GM04503 (cell line): ENCODE data around the gene ANKRD11.

Experiments used
- DNase-seq: peaks from one replicate; pipeline ENCODE4 v3.0.0-alpha.2; 2012; ENCODE audit warnings: low read depth

The ANKRD11 gene

DNA sequence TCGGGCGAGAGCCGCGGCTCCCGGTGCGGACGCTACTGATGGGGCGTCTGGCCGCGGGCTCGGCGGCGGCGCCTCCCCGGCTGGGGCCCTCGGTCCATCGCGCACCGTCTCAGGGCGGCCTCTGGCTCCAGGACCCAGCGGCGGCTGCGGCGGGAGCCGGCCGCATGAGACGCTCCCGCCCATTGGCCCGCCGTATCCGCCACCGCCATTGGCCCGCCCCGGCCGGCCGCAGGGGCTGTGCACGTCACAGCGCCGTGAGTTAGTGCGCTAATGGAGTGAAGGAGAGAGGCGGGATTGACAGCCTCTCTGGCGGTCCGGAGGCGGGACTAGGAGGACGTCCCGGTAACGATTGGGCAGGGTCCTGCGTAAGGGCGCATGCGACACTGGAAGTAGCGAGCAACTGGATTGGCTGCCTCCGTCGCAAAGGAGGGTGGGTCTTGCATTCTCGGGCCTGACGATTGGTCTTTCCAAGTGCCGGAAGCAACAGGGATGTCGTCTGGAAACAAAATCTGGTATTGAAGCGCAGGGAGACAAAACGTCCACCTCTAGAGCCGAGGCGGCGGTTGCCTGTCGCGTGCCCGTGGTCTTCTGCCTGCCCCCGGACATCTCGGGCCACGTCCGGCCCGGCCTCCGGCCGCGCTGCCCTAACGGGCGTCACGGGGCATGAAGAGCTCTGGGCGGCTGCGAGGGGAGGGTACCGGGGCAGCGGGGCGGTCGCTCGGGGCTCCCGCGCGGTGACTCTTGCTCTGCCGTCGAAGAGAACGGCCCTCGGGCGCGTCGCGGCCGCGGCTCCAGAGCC lies at the start of gene ANKRD11:
Gene ANKRD11 (minus strand): TSS at position 123 of the 799 bp plus-strand sequence. CDS start 173,542 bp downstream, outside the sequence.
- DNase-seq: peak; percentile 97

DNA sequence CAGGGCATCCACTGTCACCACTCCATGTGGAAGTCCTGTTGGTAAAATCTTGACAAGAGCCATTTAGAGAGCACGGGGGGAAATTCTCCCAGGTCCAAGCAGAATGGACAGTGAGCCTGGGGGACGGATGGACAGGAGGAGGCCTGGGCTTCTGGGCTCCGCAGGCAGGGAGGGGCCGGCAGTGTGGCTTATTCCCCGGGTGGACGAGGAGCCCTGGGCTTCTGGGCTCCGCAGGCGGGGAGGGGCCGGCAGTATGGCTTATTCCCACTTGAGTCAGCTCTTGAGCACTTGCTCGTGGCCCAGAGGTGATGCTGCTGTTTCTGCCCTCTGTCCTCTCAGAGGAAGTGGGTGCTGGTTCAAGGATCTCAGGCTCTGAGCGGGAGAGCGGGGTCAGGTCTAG lies 47.9 kb upstream of the ANKRD11 start:
- no peak for DNase-seq

DNA sequence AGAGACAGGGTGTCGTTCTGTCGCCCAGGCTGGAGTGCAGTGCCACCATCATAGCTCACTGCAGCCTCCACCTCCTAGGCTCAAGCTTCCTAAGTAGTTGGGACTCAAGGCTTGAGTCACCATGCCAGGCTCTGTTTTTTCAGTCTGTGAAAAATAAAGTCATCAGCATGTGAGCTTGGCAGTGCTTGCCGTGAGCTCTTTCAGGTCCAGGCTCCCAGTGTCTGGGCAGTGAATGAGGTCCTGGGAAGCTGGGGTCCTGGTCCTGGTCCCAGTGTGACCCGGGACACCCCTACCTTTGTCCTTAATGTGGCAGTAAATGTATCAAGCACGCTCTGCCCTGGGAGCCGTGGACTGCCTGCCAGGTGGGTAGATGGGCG lies 47.2 kb upstream of the ANKRD11 start:
- no peak for DNase-seq

DNA sequence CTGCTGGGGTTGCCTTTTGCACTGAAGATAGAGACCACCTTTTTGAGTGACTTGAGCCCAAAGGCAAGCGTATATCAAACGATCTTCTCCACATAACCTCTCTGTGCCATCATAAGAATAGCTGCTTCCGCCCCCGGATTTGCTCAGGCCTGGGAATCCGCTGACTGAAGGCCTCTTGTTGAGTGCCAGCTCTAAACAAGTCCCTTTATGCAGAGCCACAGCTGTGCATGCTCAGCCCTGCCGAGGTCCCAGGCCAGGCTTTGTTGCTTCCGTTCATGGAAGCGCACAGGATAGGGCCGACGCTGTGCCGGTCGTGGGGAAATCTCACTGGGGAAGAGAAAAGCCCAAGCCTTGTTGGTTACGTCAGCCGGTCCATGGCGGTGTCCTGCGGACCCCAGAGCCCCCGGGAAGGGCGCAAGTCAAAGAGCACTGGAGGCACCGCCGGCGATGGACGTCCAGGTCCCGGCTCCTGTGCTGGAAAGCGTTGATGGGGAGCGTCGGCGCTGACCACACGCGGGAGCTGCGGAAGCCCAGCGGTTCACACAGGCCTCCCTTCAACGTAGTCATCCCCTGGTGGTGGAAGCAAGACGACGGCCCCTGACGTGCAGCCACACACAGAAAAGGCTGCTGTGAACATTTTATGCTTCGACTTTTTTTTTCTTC lies 46.7 kb upstream of the ANKRD11 start:
- no peak for DNase-seq

GRCh38 chr16:89536371-89536770 lies 46.0 kb upstream of the ANKRD11 start:
- no peak for DNase-seq

DNA sequence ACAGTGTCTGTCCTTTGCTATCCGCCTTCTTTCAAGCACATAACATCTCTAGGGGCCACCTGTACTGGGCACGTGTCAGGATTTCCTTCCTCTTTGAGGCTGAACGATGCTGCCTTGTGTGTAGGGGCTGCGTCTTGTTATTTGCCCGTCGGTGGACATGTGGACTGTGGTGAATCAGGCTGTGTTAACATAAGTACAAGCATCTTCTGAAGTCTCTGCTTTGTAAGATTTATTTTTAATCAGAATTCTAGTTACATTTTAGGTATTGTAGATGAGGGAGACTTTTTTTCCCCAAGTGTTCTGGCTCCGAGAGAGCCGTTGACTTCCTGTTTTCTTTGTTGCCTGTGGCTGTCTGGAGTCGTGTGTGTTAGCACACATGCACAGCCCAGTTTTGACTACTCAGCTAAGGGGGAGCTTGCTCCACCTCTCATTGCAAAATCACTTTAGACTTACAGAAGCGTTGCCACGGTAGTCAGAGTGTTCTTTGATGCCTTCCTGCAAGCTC lies 43.9 kb upstream of the ANKRD11 start:
- DNase-seq: no peak

GRCh38 chr16:89531821-89532526 lies 41.6 kb upstream of the ANKRD11 start:
- DNase-seq: no peak

DNA sequence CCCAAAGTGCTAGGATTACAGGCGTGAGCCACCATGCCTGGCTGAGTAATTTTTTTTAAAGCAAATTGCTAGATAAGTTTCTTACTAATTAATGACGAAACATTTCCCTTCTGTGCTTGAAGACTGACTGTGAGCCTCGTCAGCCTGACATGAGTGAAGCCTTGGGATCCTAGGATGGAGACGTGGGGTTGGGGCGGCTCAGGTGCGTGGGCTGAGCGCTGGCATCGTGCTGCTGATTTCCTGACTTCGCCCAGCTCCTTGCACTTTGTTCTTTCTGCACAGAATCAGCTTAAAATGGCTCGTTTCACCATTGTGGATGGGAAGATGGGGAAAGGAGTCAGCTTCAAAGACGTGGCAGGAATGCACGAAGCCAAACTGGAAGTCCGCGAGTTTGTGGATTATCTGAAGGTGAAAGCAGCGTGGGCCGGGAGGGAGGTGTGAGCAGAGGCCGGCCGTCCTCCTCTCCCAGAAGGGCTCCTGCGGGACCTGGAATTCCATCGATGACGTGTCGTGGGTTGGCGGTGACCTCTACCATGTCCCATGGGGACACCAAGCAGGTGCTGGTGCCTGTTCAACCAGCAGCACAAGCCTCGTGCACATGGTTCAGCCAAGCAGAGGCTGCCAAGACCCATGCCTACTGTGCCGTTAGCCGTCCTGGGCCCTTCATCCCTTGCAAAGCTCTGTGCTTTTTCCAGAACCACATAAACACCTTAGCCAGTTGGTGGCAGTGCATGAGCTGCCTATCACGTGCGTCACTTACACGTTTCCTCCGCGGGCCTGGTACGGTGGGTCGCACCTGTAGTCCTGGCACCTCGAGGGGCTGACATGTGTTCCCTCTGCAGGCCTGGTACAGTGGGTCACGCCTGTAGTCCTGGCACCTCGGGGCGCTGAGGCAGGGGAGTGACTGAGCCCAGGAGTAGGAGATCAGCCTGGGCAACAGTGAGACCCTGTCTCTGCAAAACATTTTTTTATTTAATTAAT lies 40.3 kb upstream of the ANKRD11 start:
- DNase-seq: no peak

GRCh38 chr16:89529097-89529496 lies 38.7 kb upstream of the ANKRD11 start:
- DNase-seq: no peak

- DNase-seq: no peak
Observed at GRCh38 chr16:89525146-89525913, 35.0 kb upstream of the ANKRD11 start.

DNA sequence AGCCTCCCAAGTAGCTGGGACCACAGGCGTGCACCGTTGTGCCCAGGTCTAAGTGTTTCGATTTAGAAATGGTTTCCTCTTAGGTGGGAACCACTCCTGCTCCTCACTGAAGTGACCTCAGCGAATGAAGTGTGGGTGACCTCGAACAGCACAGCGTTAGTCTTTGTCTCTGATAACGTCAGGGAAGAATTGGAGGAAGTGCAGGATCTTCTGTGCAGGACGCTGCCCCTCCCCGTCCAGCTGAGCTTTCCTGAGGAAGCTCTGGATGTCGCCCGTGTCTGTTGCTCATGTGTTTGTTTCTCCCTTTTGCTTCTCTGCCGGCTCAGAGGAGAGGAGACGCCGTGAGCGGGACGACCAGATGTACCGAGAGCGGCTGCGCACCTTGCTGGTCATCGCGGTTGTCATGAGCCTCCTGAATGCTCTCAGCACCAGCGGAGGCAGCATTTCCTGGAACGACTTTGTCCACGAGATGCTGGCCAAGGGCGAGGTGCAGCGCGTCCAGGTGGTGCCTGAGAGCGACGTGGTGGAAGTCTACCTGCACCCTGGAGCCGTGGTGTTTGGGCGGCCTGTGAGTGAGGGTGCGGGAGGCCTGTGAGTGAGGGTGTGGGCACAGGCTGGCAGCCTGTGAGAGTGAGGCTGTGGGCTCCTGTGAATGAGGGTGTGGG lies 33.5 kb upstream of the ANKRD11 start:
- no peak for DNase-seq

- no peak for DNase-seq
Observed at GRCh38 chr16:89522287-89522686, 31.9 kb upstream of the ANKRD11 start.

GRCh38 chr16:89519881-89520280 lies 29.5 kb upstream of the ANKRD11 start:
- no peak for DNase-seq

- DNase-seq: no peak
Observed at GRCh38 chr16:89517128-89517527, 26.8 kb upstream of the ANKRD11 start.

DNA sequence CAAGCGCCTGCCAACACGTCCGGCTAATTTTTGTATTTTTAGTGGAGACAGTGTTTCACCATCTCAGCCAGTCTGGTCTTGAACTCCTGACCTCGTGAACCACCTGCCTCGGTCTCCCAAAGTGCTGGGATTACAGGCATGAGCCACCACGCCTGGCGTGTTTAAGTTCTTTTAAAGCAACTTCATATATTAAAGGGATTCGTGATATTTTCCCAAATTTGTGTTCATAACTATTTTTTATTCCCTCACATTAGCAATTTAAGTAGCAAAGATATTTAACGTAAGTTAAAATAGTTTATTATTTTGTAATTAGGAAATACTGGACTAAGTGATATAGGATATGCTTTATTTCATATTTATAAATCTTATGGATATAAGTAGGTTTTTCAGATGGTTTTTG lies 22.1 kb upstream of the ANKRD11 start:
- DNase-seq: no peak

DNA sequence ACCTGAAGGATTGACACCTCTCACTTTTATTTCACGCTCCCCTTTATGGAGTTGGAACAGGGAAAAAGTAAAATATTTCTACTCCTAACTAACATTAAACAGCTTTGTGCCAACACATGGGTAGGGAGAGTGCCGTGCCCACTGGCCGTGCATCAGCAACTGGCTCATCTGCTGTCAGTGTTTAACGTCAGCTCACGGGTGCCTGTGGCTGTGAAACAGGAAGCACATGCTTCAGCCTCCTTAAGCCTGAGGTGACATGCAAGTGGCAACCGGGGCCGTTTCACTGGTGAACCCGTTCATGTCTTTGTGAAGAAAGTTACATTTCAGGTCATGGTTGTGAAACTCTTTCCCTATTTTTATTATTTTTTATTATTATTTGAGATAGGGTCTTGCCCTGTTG lies 21.0 kb upstream of the ANKRD11 start:
- DNase-seq: no peak

GRCh38 chr16:89510526-89510925 lies 20.2 kb upstream of the ANKRD11 start:
- no peak for DNase-seq

DNA sequence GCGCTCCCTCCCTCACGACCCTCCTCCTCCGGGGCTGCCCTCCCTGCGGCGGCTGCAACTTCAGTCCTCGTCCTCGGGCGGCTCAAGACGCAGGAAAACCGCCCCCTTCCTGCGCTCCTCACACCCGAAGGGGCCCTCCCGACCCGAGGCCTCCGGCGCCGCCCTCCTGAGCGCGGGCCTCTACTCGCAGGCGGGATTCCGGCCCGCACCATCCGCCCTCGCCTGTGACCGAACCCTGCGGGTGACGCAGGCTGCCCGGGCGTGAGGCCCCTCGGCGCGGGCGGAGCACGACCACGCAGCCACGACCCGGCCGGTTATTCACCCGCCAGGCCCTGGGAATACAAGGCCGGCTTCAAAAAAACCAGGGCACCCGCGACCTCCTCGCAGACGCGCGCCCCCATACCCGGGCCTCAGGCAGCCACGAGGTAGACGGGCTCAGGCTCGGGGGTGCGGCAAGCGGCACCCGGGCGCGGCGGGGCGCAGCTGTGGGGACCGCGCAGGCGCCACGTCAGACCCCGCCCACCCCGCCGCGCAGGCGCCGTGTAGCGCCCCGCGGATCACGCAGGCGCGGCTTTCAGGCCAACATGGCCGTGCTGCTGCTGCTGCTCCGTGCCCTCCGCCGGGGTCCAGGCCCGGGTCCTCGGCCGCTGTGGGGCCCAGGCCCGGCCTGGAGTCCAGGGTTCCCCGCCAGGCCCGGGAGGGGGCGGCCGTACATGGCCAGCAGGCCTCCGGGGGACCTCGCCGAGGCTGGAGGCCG lies 17.7 kb upstream of the ANKRD11 start, which contains the start of gene SPG7:
Gene SPG7 (plus strand): TSS at position 570 of the 757 bp plus-strand sequence. CDS start 15 bp downstream, at position 585.
- peak; percentile 21 for DNase-seq

DNA sequence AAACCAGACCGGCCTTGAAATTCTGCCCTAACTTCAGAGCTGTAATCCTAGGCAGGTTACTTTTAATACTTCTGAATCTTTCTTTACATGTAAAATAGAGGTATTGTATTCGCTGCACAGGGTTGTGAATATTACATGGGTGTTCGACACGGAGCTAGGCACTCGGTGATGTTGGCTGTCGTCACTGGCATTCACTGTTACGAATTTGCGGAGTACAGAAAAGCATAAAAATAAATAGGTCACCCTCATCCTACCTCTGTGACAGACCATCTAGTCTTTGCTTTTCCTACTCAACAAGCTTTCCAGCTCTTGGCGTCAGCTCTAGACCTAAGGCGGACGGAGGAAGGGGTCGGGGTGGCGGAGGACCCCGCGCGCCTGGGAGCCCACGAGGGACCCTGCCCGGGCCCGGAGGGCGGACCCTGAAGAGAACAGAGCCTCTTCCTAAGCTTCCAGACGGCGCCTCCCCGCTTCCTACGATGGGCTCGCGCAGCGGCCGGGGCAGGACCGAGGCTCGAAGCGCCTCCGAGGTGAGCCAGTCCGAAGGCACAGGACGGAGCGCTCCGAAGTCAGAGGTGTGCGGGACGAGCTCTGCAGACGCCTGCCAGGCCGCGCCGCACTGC lies 17.0 kb upstream of the ANKRD11 start:
- no peak for DNase-seq
